ENCODE data around the gene RBM5.

RBM5 gene

DNA sequence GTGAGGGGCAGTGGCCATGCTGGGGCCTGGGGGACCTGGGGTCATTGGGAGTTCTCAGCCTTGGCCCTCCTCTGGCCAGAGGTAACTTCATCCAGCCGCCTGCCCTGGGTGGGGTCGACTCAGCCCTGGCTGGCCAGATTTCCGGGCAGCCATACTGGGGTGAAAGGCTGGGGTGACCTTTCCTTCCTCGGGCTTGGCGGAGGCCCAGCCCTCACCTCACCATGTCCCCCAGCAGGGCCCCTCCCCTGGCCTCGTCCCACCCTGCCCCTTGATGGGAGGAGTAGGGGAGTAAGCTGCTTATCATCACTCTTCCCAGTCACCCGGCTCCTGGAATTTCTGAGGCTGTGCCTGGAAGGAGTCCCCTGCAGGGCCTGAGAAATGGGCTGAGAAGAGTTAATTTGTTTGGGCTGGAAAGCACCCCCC lies 71.9 kb downstream of the RBM5 start:
- H3K4me2 ChIP-seq, result no peak overlapping the region
- H3K4me1 ChIP-seq (ENCODE audit: low read depth, poor library complexity, severe bottlenecking), result no peaks in the 10 kb centered on the region

DNA sequence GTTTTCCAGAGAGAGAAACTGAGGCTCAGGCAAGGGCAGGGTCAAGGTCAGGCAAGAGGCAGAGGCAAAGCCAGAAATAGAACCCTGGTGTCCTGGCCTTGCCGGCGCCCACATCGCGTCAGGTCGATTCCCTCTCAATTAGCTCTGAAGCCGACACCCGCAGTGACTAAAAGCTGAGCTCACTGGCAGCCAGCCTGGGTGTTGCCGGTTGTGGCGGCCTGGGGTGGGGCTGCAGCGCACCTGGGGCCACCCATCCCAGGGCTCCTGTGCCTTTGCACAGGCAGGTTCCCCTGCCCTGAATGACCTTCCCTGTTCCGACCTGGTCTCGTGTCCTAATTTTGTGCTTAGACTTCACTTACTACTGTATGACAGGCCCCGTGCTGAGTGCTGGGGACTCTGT lies 72.6 kb downstream of the RBM5 start:
- Histone ChIP-seq H3K9ac (no peak overlapping the region), H2AFZ (ENCODE audit: low read depth) (no peak overlapping the region), H3K4me3 (IDR thresholded peaks at IDR 0.05; ENCODE audit: insufficient read depth, low read depth, low read length) (no peak overlapping the region), H3K36me3 (ENCODE audit: insufficient read depth) (no peaks in the 10 kb centered on the region), H3K27me3 (ENCODE audit: insufficient read depth, low read depth) (peaks cover 15% of the 10 kb centered on the region; the same call in 1 of the 2 replicates), H3K4me1 (ENCODE audit: low read depth, poor library complexity, severe bottlenecking) (no peaks in the 10 kb centered on the region), H4K20me1 (ENCODE audit: insufficient read depth) (no peaks in the 10 kb centered on the region), H3K4me2 (no peak overlapping the region), H3K27ac (no peak overlapping the region), H3K79me2 (ENCODE audit: insufficient read depth, low read depth) (no peaks in the 10 kb centered on the region)
- TF ChIP-seq, protein P1, sequence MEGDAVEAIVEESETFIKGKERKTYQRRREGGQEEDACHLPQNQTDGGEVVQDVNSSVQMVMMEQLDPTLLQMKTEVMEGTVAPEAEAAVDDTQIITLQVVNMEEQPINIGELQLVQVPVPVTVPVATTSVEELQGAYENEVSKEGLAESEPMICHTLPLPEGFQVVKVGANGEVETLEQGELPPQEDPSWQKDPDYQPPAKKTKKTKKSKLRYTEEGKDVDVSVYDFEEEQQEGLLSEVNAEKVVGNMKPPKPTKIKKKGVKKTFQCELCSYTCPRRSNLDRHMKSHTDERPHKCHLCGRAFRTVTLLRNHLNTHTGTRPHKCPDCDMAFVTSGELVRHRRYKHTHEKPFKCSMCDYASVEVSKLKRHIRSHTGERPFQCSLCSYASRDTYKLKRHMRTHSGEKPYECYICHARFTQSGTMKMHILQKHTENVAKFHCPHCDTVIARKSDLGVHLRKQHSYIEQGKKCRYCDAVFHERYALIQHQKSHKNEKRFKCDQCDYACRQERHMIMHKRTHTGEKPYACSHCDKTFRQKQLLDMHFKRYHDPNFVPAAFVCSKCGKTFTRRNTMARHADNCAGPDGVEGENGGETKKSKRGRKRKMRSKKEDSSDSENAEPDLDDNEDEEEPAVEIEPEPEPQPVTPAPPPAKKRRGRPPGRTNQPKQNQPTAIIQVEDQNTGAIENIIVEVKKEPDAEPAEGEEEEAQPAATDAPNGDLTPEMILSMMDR (conservative IDR thresholded peaks at IDR 0.05; ENCODE audit: low read depth, low read length), result no peak

More for the DNA sequence above, 71.9 kb downstream of the RBM5 start:
- H3K27me3 ChIP-seq (ENCODE audit: insufficient read depth, low read depth), result peaks cover 21% of the 10 kb centered on the region; the same call in 1 of the 2 replicates
- no peak overlapping the region for H3K4me3 ChIP-seq (IDR thresholded peaks at IDR 0.05; ENCODE audit: insufficient read depth, low read depth, low read length)
- no peaks in the 10 kb centered on the region for H4K20me1 ChIP-seq (ENCODE audit: insufficient read depth)
- H2AFZ ChIP-seq (ENCODE audit: low read depth), result no peak overlapping the region
- no peaks in the 10 kb centered on the region for H3K79me2 ChIP-seq (ENCODE audit: insufficient read depth, low read depth)
- no peak overlapping the region for H3K27ac ChIP-seq
- TF ChIP-seq, protein P1 (conservative IDR thresholded peaks at IDR 0.05; ENCODE audit: low read depth, low read length), result no peak
- H3K9ac ChIP-seq, result no peak overlapping the region
- no peaks in the 10 kb centered on the region for H3K36me3 ChIP-seq (ENCODE audit: insufficient read depth)

DNA sequence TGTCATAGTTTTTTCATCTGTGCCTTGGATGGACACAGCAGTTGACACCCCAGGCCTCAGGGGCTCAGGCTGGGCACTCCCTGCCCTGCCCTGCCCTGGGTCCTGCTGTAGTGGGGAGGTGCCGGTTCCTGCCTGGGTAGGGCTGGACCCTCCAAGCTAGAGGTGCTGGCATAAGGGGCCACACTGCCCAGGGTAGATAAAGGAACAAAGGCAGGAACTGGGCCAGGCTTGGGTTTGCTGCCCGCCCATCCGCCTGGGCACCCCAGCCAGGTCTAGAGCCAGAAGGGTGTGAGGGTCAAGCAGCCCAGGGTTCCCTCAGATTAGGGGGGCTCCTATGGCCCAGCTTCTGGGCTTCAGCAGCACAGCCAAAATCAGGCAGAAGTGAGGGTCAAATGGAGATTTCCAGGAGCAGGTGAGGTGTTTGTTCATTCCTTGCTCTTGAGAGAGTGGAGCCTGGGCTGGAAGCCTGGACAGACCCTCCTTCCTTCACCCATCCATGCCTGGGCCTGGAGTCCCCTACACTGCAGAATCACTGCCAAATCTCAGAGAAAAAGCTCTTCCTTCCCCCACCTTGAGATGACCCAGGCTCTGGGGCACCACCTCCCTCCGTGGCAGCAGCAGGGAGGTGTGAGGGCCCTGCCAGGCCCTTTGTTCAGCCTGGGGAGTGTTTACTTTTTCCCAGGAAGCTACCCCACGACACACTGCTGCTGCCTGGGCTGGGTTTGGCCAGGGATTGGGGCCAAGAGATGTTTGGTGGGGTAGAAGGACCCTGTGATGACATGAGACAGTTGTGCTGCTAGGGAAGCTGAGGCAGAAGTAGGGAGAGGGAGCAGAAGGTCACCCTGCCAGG lies 73.5 kb downstream of the RBM5 start:
- Histone ChIP-seq H3K4me2 (no peak overlapping the region), H3K9ac (no peak overlapping the region), H3K27ac (no peak overlapping the region), H3K27me3 (ENCODE audit: insufficient read depth, low read depth) (peaks cover 10% of the 10 kb centered on the region; the same call in 1 of the 2 replicates), H3K36me3 (ENCODE audit: insufficient read depth) (no peaks in the 10 kb centered on the region), H3K79me2 (ENCODE audit: insufficient read depth, low read depth) (no peaks in the 10 kb centered on the region), H2AFZ (ENCODE audit: low read depth) (no peak overlapping the region), H3K4me3 (IDR thresholded peaks at IDR 0.05; ENCODE audit: insufficient read depth, low read depth, low read length) (no peak overlapping the region), H3K4me1 (ENCODE audit: low read depth, poor library complexity, severe bottlenecking) (no peaks in the 10 kb centered on the region), H4K20me1 (ENCODE audit: insufficient read depth) (no peaks in the 10 kb centered on the region)
- TF ChIP-seq, protein P1 (conservative IDR thresholded peaks at IDR 0.05; ENCODE audit: low read depth, low read length), result no peak

DNA sequence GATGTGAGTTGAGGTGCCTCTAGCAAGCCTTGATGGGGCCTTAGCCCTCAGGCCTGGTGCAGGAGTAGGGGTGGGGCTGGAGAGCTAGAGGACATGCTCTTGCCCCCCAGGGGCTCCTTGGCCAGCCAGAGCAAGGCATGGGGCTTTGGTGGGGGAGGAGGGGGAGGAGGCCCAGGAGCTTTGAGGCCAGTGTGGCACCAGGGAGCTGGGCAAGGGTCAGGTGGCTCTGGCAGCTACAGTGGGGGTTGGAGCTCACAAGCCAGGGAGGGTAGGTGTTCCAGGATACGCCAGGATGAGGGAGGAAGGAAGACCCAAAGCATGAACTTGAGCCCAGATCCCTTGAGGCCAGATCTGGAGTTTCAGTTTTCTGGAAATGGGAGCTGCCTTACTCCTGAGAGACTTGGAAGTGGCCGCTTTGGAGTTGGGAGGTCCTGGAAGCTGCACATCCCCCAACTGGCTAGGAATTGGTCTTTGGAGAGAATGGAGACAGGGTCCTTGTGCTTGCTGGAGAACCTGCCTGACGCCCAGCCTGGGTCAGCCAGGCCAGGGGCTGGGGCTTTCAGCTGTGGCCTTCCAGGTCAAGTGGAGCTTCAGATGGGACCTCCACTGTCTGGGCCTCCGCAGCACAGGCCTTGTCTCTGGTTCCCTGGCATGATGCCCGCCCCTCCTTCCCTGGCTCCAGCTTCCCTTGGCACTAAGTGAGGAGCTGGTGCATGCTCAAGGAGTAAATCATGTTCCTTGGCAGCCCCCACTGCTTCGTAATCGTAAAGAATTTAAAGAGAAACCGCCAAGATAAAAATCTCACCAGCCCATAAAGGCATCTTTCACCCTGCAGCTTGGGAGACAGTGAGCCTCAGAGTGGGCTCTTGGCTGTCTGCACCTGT lies 75.1 kb downstream of the RBM5 start:
- Histone ChIP-seq H3K79me2 (ENCODE audit: insufficient read depth, low read depth) (no peaks in the 10 kb centered on the region), H3K9ac (no peak overlapping the region), H3K36me3 (ENCODE audit: insufficient read depth) (no peaks in the 10 kb centered on the region), H4K20me1 (ENCODE audit: insufficient read depth) (no peaks in the 10 kb centered on the region), H3K4me1 (ENCODE audit: low read depth, poor library complexity, severe bottlenecking) (no peaks in the 10 kb centered on the region), H3K27me3 (ENCODE audit: insufficient read depth, low read depth) (peaks cover 10% of the 10 kb centered on the region; the same call in 1 of the 2 replicates), H2AFZ (ENCODE audit: low read depth) (no peak overlapping the region), H3K4me2 (no peak overlapping the region), H3K4me3 (IDR thresholded peaks at IDR 0.05; ENCODE audit: insufficient read depth, low read depth, low read length) (no peak overlapping the region), H3K27ac (no peak overlapping the region)
- TF ChIP-seq, protein P1 (conservative IDR thresholded peaks at IDR 0.05; ENCODE audit: low read depth, low read length), result no peak

Measured in KMS-11 (cell line).